WERI-Rb-1 (cell line): ENCODE measurements around the gene SLC7A11.
A peak's percentile ranks its signal among the peaks of the same experiment; 100 is the strongest.

Experiments used
- DNase-seq: peaks from one replicate; pipeline ENCODE4 v3.0.0-alpha.2; 2020
- H3K27ac ChIP-seq: fragments of 250-450 bp; sonication (Bioruptor Pico); 2 replicates; pipeline ENCODE4 v1.5.1; 2020; ENCODE audit warnings: mild to moderate bottlenecking, moderate library complexity
- H3K27me3 ChIP-seq: fragments of 250-450 bp; sonication (Bioruptor Pico); 2 replicates; pipeline ENCODE4 v1.5.1; 2021; ENCODE audit warnings: mild to moderate bottlenecking, low read depth, moderate library complexity; ENCODE audit not compliant: insufficient read depth, severe bottlenecking
- H3K36me3 ChIP-seq: fragments of 250-450 bp; sonication (Bioruptor Pico); 2 replicates; pipeline ENCODE4 v1.5.1; 2020; ENCODE audit warnings: mild to moderate bottlenecking, moderate library complexity
- H3K4me3 ChIP-seq: 2 replicates; pipeline ENCODE4 v1.5.1; 2011; ENCODE audit warnings: low read depth, mild to moderate bottlenecking, control low read depth, low read length
- H3K9me3 ChIP-seq: fragments of 250-450 bp; sonication (Bioruptor Pico); 2 replicates; pipeline ENCODE4 v1.5.1; 2021; ENCODE audit warnings: mild to moderate bottlenecking, moderate library complexity; ENCODE audit not compliant: severe bottlenecking
- CTCF ChIP-seq: IDR thresholded peaks from 2 replicates; pipeline ENCODE4 v1.5.1; 2011; ENCODE audit warnings: low read depth, mild to moderate bottlenecking, control low read depth, inconsistent platforms, low read length

SLC7A11 gene

GRCh38 chr4:138181287-138181686, 60.9 kb downstream of the SLC7A11 start:
- Histone ChIP-seq H3K36me3 (no peaks in the 10 kb centered on the region), H3K4me3 (no peak overlapping the region), H3K9me3 (no peaks in the 10 kb centered on the region), H3K27ac (no peak overlapping the region), H3K27me3 (no peaks in the 10 kb centered on the region)
- TF ChIP-seq CTCF: no peak
- DNase-seq: peak; percentile 68

DNA sequence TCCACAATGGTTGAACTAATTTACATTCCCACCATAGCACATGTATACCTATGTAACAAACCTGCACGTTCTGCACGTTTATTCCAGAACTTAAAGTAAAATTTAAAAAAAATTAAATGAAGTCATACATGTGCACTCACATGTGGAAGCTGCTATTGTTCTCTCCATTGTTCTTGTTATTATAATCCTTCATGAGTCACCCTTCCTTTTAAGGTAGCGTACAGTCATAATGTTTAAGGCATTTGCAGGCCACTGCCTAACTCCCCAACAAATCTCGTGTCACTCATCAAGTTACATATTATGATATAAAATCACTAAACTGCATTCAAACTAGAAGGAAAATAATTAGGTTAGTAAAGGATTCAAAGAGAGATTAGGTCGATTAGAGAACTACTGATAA, 63.6 kb downstream of the SLC7A11 start:
- no peak overlapping the region for H3K4me3 ChIP-seq
- H3K27ac ChIP-seq: no peak overlapping the region
- no peaks in the 10 kb centered on the region for H3K27me3 ChIP-seq
- no peak for TF ChIP-seq CTCF
- H3K9me3 ChIP-seq: no peaks in the 10 kb centered on the region
- H3K36me3 ChIP-seq: no peaks in the 10 kb centered on the region
- DNase-seq: no peak

DNA sequence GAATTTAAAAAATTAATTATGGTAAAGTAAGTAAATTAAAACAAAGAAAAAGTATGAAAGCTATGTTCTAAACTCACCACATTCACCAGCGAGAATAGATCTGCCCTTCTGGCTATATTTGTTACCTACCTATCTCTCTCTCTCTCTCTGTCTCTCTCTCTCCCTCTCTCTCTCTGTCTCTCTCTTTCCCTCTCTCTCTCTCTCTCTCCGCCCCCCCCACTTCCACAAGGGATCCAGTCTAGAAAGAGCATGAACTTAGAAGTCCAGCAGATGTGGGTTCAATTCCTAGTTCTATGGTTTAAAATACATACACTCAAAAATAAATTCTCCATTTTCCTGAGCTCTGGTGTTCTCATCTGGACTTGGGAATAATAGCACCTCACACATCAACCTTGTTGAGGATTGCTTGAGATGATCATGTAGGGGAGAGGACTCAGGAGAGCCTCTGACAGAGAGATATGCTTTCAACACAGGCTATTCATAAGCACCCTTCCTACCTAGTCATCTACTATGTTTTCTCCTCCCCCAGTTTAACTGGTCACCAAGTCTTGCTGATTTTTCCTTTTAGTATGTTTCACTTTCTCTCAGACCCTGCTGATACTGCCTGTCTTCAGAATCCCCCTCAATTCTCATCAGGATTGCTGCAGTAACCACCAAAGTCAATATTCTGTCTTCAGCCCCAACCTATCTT, 64.7 kb downstream of the SLC7A11 start:
- TF ChIP-seq CTCF: no peak
- H3K9me3 ChIP-seq: no peaks in the 10 kb centered on the region
- no peaks in the 10 kb centered on the region for H3K27me3 ChIP-seq
- no peak for DNase-seq
- no peaks in the 10 kb centered on the region for H3K36me3 ChIP-seq
- H3K4me3 ChIP-seq: no peak overlapping the region
- H3K27ac ChIP-seq: no peak overlapping the region

DNA sequence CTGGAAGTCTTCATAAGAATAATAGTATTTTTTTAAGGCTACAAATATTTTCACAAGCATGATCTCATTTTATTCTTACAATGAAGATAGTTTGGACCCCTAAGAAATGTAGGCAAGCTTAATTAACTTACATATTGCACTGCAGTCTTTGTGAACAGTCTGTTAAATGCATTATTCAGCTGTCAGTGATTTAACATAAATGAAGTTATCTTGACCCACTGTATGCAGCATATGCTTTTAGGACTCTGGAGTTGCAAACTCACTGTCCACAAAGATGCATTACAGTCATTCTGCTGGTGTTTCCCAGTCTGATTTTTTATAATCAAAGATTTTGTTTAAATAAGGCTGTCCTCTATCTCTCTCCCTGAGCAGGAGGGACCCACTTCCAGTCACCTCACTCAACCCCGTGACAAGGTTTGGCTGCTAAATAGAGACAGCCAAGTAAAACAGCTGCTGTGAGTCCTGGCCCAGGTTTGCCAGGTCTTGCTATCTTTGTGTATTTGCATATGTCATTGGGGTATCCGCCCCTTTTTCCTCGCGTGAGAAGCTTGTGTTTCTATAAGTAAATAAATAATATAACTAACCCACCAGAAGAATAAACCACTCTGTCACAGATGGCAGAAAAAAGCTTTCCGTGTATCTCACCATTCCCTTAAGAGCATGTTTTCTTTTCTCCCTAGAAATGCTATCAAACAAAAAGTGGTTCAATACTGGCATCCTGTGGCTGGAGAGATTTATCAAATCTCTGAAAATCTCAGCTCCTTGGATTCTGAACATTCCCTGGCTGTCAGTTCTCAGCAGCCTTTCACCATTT, 67.0 kb downstream of the SLC7A11 start:
- no peaks in the 10 kb centered on the region for H3K36me3 ChIP-seq
- H3K27ac ChIP-seq: no peak overlapping the region
- no peak overlapping the region for H3K4me3 ChIP-seq
- no peak for TF ChIP-seq CTCF
- no peak for DNase-seq
- no peaks in the 10 kb centered on the region for H3K9me3 ChIP-seq
- H3K27me3 ChIP-seq: no peaks in the 10 kb centered on the region

DNA sequence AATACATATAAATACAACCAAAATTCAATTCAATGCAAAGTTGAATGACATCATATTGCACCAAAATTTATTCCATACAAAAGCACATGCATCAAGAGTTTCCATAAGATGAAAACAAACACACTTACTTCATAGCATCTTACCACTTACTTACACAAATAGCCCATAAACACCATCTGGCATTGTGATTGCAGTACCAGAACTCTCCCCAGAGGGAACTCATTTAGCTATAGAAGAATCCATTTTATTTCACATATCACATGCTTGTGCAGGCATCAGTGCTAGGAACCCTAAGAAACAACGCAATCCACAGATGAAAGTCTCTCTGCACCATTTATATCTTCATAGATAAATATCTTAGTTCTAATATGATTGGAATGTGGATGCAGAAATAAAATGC, 77.9 kb downstream of the SLC7A11 start:
- DNase-seq: no peak
- Histone ChIP-seq H3K27ac (no peak overlapping the region), H3K36me3 (no peaks in the 10 kb centered on the region), H3K9me3 (no peaks in the 10 kb centered on the region), H3K4me3 (no peak overlapping the region), H3K27me3 (no peaks in the 10 kb centered on the region)
- TF ChIP-seq CTCF: no peak
